NCI-H2081 (cell line): ENCODE data around the gene IL20.

Experiments used
- DNase-seq, 2 experiments: peaks; one replicate each; lab custom pipeline; 2025; lab: John Stamatoyannopoulos, UW

Gene IL20

DNA sequence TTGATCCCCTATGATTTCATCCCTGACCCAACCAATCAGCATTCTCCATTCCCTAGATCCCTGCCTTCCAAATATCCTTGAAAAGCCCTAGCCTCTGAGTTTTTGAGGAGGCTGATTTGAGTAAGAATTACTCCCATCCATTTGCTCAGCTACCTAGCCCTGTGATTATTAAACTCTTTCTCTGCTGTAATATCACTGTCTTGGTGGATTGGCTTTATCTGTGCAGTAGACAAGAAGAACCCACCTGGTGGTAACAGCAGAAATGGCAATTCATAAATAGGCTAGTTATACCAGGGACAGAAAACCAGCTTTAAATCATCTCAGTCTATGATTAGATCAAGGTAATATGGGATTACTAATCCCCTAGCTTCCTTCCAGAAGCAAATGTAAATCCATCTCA, 13.0 kb downstream of the IL20 start:
- DNase-seq = no peak

DNA sequence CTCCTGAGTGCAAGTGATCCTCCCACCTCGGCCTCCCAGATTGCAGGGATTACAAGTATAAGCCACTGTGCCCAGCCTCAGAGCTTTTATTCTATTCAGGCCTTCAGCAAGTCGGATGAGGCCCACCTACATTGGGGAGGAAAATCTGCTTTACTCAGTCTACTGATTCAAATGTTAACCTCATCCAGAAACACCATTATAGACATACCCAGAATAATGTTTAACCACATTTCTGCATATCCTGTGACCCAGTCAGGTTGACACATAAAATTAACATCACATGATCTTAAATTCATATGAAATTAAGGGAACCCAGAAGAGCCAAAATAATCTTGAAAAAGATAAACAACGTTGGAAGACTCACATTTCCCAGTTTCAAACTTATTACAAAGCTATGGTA, 14.9 kb downstream of the IL20 start:
- no peak for DNase-seq

DNA sequence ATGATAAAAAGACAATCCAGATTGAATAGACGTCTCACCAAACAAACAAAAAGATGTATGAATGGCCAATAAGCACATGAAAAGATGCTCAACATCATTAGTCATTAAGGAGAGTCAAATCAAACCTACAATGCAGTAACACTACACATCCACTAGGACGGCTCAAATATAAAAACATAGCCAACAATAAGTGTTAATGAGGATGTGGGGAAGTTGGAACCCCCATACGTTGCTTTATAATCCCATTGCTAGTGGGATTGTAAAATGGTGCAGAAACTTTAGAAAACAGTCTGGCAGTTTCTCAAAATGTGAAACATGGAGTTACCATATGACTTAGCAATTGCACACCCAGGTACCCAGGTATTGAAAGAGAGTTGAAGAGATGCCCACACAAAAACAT, 17.1 kb downstream of the IL20 start:
- no peak for DNase-seq

DNA sequence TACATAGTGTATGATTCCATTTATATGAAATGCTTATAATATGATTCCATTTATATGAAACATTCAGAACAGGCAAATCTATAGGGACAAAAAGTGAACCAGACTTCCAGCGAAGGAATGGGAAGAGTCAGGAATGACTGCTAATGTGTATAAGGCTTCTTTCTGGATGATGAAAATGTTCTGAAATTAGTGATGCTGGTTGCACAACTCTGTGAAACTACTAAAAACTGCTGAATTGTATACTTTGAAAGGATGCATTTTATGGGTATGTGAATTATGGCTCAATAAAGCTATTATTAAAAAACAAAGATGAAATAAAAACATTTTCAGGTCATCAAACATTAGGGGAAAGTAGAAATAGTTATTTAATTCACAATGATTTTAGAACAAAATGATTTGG, 17.7 kb downstream of the IL20 start:
- DNase-seq = no peak

DNA sequence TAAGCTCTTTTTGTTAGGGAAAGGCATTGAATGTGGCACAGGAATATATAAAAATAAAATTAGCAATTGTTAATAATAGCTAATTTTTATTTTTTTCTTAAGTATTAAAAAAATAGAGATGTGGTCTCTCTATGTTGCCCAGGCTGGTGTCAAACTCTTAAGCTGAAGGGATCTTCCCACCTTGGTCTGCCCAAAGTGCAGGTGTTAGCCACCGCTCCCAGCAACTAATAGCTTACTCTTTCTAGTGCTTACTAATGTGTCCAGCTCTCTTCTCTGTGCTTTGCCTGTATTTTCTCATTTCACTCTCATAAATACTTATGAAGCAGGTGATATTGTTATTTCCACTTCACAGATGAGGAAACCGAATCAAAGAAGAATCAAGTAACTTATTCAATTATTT, 18.5 kb downstream of the IL20 start:
- no peak for DNase-seq

DNA sequence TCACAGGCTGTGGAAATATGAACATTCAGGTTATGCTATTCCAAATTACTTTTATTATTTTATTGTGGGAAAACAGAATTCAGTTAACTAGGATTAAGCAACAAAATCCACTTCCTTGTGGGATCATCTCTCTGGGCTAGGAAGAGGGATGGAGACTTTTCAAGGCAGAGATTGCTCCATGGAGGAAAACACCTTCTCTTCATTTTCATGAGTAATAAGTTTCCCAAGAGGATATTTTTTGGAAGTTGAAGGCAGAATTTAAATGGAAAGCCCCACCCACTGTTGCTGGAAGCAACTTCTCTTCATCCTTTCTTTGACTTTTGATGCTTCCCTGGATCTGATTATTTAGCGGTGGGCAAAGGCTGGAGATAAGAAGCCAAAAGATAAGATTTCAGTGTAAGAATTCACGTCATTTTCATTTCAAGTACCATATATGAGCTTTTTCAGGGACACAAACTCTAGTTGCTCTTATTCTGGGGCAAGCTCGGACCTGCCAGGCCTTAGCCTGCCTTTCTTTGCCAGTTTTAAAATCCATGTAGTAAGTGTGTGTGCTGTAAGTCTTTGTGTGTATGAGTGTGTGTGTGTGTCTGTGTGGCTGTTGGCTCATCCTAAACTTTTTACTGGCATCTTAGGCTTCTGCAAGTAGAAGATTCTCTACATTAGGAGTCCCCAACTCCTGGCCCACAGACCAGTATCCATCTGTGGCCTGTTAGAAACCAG, 20.1 kb downstream of the IL20 start:
- DNase-seq = no peak

DNA sequence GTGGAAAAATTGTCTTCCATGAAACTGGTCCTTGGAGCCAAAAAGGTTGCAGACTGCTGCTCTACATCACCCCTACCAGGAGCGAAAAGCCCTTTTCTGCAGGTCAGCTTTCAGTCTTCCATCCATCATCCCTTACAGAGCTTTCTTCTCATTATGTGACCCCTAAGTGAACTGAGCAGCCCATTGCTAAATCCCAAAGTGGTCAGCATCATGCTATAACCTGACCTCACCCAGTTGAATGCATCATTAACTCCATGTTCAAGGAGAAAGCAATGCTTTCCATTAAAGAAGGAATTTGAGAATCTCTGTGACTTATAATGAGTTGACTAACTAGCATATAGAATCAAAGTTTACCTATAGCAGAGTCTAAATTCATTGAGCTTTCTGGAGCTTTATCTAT, 21.4 kb downstream of the IL20 start:
- no peak for DNase-seq

DNA sequence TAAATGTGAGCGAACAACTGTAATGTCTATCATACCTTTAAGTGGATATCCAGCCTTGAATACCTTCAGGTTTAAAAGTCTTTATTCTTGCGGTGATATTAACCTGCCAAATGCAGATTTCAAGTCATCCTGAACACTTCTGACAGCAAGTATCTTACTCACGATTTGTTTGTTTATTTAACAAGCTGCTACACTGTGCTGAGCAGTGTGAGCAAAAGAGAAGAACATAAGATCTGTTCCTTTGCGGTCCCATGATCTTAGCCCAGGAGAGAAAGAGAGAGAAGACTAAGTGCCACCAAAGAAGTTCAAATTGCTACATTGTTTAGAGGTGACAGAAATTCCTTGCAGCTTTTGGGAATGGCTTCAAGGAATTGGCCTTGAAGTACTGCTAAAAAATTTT, 22.3 kb downstream of the IL20 start:
- DNase-seq = no peak

DNA sequence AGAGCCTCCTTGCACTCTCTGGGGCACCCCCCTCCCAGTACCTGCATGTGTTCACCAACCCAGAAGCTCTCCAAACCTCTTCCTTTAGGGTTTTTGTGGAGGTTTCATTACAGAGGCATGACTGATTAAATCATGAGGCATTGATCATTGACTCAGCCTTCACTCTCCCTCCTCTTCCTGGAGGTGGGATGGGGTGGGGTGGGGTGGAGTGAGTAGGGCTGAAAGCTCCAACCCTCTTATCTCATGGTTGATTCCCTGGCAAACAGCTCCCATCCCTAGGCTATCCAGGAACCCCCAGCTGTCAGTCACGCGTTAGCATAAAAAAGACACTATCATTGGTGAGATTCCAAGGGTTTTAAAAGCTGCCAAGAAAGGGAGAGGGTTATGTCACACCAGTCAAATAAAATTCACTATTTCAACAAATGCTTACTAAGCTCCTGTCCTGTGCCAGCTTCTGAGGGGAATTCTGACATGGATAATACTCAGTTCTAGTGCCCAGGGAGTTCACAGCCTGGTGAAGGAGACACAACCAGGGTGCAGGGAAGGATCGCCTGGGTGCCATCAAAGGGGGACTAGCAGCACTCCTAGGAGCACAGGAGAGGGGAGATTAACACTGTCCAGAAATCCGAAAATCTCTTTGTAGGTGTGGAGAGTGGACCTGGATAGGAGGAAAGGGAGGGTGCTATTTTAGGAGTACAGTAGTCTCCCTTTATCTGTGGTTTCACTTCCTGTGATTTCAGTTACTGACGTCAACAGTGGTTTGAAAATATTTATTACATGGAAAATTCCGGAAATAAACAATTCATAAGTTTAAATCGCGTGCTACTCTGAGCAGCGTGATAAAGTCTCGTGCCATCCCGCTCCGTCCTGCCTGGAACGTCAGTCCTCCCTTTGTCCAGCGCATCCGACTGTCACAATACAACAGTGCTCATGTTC, 25.0 kb downstream of the IL20 start:
- DNase-seq = no peak

DNA sequence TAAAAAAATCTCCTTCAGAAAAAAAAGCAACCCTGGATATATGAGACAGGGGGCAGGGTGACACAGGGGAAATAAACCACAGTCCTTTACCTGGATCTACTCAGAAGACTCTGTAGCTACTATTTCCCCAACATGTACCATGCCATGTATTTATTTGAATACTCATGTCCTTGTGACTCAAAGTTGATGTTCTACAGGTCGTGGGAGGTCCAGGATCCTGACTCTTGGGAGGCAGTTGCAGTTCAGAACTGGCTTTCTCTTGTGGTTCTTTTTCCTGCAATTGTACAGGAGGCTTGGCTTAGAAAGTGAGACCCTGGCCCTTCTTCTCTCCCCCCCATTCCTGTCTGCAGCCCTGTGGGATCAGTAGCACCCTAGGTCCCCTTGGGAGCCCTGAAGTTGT, 26.0 kb downstream of the IL20 start:
- no peak for DNase-seq

DNA sequence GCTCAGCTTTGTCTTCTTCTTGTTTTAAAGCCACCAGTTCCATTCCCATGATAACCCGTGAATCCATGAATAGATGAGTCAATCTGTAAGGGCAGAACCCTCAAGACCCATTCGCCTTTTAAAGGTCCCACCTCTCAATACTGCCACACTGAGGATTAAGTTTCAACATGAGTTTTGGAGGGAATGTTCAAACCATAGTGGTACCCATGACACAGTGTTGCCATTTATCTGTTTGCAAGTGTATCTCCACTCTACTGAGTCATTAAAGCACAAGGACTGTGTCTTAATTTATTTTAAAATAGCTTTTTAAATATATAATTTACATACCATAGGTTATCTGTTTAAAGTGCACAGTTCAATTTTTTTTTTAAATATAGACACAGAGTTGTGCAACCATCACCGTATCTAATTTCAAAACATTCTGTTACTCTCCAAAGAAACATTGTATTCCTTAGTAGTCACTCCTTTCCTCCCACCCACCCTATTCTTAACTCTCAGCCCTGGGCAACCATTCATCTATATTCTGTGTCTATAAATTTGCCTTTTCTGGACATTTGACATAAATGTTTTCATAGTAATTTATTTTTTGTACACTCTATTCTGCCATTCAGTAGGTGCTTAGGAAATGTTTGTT, 27.0 kb downstream of the IL20 start:
- DNase-seq = no peak

DNA sequence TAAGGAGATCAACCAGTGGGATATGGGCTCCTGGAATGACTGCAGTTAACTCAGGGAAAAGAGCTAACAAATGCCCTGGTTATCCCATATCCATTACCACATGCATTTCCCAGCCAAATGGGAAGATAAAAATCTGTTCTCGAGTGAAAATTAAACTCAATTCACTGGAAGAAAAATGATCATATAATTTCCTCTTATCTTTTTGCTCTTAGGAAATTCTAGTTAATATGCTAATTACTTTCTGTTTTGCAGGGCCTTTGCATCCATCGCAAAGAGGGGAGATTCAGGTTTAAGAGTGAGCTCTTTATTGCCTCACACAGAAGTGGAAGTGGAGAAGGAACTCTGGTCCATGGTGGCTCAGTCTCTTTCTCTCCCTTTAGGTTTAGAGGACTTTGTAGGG, 28.0 kb downstream of the IL20 start:
- DNase-seq = no peak

DNA sequence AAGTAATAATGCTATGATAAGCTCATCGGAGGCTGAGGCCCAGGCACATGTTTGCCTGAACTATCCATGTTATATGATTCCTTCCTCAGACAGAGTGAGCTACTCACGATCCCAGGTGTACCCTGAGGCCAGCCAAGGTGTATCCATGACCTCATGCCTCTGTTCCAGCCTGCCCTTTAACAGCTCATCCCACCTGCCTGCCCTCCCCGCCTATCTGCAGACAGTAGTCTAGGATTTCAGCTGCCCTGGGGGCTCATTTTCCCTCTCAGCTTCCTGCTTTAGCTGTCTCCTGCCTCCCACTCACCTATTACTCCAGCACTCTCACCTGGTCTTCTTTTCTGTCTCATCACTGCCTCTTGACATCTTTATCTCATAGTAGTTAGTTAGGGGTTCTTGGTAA, 29.9 kb downstream of the IL20 start:
- peak; percentile 48 to 70 for DNase-seq

DNA sequence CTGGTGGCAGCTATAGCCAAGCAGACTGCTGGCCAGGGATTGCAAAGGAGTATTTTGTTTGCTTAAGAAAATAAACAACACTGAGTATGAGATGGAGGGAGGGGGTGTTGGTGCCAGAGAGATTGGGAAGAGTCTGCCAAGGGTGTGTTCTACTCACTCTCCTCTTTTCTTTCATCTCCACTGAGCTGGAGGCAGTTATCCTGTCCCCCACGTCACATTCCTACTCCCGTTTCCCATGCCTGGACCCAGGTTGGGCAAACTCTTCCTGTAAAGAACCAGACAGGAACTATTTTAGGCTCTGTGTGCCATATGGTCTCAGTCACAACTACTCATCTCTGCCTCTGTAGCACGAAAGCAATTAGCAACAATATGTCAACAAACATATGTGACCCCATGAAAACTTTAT, 30.4 kb downstream of the IL20 start:
- DNase-seq = peak; percentile 22 to 58

DNA sequence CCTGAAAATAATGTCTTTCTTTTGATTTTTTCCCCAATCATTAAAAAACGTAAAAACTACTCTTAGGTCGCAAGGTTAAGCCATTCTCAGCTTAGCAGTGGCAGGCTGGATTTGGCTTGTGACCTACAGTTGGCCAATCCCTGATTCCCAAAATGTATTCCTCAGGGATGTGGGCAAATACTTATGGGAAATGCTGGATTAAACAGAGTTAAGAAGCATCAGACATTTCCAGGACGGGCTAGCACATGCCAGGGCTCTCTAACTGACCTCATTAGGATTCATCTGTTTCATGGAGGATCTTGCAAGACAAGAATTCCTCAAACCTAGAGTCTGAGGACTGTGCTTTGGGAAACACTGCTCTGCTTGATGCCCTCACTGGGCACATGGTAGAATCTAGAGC, 30.8 kb downstream of the IL20 start:
- DNase-seq = no peak

DNA sequence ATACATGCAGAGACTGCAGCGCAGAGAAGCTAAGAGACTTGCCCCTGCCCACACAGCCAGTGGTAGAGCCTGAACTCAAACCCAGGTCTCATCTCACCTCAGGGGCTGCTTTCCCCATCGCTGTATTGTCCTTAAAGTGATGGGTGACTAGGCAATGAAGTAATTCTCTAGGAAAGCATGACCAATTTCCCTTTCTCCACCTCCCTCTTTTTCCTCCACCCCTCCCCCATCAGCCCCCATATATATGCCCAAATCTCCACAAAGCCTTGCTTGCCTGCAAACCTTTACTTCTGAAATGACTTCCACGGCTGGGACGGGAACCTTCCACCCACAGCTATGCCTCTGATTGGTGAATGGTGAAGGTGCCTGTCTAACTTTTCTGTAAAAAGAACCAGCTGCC, 31.8 kb downstream of the IL20 start, which contains the start of gene IL24:
TSS of gene IL24 (plus strand) at position 269 of the 400 bp plus-strand sequence. CDS start 390 bp downstream, outside the sequence.
- DNase-seq = no peak

DNA sequence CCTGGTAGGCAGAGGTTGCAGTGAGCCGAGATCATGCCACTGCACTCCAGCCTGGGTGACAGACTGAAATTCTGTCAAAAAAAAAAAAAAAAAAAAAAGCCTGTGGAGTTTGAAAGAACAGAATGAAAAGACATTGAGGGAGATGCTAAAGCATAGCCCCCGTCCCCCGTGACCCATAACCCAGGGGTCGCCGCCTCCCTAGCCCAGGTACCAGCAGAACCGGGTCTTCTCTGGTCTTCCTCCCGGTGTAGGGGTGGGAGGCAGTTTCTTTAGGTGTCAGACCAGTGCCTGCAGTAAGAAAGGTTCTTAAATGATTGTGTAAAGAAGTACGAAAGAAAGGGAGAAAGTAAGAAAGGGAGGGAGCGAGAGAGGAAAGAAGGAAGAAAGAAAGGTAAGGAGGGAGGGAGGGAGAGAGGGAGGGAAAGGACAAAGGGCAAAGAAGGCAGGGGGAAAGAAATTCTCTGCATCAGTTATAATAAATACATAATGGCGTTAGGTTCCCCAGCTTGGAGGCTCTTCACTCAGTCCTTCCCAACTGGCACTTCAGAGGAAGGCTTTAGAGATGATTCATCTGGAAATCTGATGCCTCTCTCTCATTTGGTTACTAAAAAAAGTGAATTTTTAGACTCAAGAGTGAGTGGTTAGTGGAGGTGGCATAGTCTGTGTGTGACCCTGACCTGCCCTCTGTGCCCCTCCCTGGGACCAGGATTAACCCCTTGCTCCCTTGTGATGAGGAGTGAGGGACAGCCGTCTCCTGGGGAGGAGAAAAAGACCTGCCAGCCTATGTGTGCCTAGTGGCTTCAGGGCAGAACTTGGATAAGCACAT, 32.9 kb downstream of the IL20 start:
- DNase-seq = no peak

DNA sequence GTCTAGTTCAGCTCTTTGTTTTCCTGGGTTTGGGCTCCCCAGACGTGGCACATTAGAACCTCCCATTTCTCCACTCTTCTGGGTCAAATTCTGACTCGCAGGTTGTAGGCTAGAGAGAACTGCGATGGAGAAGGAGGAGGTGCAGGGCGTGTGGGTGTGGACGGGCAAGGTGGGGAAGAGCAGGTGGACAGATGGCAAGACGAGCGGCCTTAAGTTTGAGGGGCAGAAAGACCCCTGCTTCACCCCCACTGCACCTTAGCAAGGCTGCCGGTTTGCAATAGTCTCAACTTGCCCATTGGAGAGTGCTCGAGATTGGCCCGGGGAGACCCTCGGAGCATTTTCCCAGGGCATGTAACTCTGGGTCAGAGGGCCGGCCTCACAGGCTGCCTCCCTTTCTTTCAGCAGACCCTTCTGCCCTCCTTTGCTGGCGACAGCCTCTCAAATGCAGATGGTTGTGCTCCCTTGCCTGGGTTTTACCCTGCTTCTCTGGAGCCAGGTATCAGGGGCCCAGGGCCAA, 33.5 kb downstream of the IL20 start:
- DNase-seq = no peak

DNA sequence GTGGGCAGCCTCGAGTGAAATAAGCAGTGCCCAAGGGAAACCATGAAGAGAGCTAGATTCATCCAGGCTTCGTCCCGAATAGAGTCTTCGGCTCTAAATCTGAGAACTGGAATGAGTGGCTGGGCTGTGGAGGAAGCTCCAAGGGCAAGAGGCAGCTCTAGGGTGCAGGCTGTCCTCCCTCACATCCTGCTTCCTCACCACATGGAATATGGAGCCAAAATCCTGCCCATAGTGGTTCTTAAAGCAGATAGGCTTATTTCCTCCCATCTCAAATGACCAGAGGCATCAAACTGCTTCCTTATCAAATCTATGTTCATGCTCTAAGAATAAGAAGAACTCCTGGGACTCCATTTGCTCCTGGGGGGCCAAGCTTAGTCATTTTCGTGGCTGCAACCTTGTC, 34.3 kb downstream of the IL20 start:
- DNase-seq = no peak

DNA sequence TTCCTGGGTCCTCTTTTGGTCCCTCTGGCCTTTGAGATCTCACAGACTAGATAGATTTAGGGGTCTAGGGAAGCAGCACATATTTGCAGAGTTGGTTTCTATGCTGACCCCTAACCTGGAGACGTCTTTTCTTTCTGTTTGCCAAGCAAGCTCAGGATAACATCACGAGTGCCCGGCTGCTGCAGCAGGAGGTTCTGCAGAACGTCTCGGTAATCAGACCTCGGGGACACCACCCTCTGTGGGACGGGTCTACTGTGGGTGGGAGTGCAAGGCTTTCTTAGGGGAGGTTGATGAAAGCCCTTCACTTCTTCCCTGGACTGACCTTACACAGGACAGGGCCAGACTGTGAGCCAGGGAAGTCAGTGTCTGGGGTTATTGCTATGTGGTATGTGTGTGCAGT, 34.7 kb downstream of the IL20 start:
- DNase-seq = no peak

DNA sequence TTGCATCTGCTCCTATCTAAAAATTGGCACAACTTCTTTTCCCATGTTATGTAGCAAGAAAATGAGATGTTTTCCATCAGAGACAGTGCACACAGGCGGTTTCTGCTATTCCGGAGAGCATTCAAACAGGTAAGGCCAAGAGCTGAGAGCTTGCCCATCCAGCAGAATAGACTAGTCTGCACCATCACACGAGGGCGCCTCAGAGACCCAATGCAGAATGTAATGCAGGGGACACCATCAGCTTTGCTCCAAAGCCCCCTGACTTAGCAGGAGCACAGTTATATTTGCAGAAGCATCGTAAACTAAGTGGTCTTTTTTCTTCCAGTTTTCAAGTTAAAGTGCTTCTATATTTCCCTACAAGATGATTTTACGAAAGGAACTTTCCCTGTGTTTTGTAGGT, 36.5 kb downstream of the IL20 start:
- DNase-seq = no peak

DNA sequence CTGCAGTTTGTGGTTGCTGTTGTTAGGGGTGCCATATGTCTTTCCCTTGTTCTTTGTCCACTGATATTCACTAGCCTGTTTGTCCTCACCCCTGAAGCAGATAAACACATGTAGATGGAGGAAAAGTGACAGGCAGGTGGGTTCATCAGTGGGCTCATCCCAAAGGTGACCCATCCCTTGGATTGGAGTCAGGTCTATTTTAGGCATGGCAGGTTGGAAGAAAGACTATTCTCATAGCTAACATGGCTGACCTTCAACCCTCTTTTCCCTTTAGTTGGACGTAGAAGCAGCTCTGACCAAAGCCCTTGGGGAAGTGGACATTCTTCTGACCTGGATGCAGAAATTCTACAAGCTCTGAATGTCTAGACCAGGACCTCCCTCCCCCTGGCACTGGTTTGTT, 37.3 kb downstream of the IL20 start:
- DNase-seq = no peak
